Measurements from ENCODE around the gene ATP5PD. TPM values are rescaled to one million over a fixed set of nuclear protein-coding genes. Genes with fewer than 3 reads are reported as not detected.

The ATP5PD gene
- total and polyA plus RNA-seq, 2 of the 13 experiments (the other 11 are each of a cell fraction or from before 2014, with no cell fraction given) = 158 to 428 TPM

GRCh38 chr17:75034236-75034908 lies 12.4 kb downstream of the ATP5PD start (continued):
- TF ChIP-seq RELA (CRISPR knock-in tag; IDR thresholded peaks at IDR 0.05) (peak; percentile 80; the same call in 1 of the 2 replicates), ZKSCAN5 (CRISPR knock-in tag; IDR thresholded peaks at IDR 0.05) (peak; percentile 72), ZNF749 (CRISPR knock-in tag; IDR thresholded peaks at IDR 0.05; ENCODE audit: borderline replicate concordance) (0 out of 2 replicates have a peak, but pooled peaks have one; percentile 1), ZNF232 (CRISPR knock-in tag; IDR thresholded peaks at IDR 0.05; ENCODE audit: borderline replicate concordance) (peak; percentile 92), NR2C2 (CRISPR knock-in tag; IDR thresholded peaks at IDR 0.05; ENCODE audit: borderline replicate concordance) (peak; percentile 67), HNRNPL (IDR thresholded peaks at IDR 0.05; ENCODE audit: low read depth, low read length) (0 out of 2 replicates have a peak, but pooled peaks have one; percentile 19), ZBTB21 (CRISPR knock-in tag; IDR thresholded peaks at IDR 0.05) (no peak), ETV5 (CRISPR knock-in tag; IDR thresholded peaks at IDR 0.05; ENCODE audit: borderline replicate concordance) (no peak; the same call in none of the 2 replicates), FOXK1 (CRISPR knock-in tag; IDR thresholded peaks at IDR 0.05; ENCODE audit: borderline replicate concordance, low read depth) (peak; percentile 71; the same call in 1 of the 2 replicates), ZFP41 (CRISPR knock-in tag; IDR thresholded peaks at IDR 0.05; ENCODE audit: borderline replicate concordance) (peak; percentile 93; the same call in 1 of the 2 replicates), ATRX (CRISPR knock-in tag; IDR thresholded peaks at IDR 0.05; ENCODE audit: borderline replicate concordance) (0 out of 2 replicates have a peak, but pooled peaks have one; percentile 57), ZNF354B (CRISPR knock-in tag; IDR thresholded peaks at IDR 0.05) (peak; percentile 97; the same call in 1 of the 2 replicates), NFE2L1 (CRISPR knock-in tag; IDR thresholded peaks at IDR 0.05; ENCODE audit: borderline replicate concordance) (no peak), ZBTB8A (CRISPR knock-in tag; IDR thresholded peaks at IDR 0.05; ENCODE audit: borderline replicate concordance, low read depth) (peak; percentile 72; the same call in 1 of the 2 replicates), MIER3 (CRISPR knock-in tag; IDR thresholded peaks at IDR 0.05; ENCODE audit: borderline replicate concordance) (peak; percentile 94), ZNF446 (CRISPR knock-in tag; IDR thresholded peaks at IDR 0.05) (peak; percentile 86; the same call in 1 of the 2 replicates), ZNF20 (CRISPR knock-in tag; IDR thresholded peaks at IDR 0.05) (no peak), CEBPG (CRISPR knock-in tag; IDR thresholded peaks at IDR 0.05) (peak; percentile 75), ZSCAN31 (CRISPR knock-in tag; IDR thresholded peaks at IDR 0.05; ENCODE audit: low read depth) (no peak; the same call in none of the 2 replicates), ONECUT2 (CRISPR knock-in tag; IDR thresholded peaks at IDR 0.05) (no peak), ZSCAN21 (CRISPR knock-in tag; IDR thresholded peaks at IDR 0.05; ENCODE audit: borderline replicate concordance) (peak; percentile 93; the same call in 1 of the 2 replicates), ZNF83 (CRISPR knock-in tag; IDR thresholded peaks at IDR 0.05; ENCODE audit: borderline replicate concordance) (peak; percentile 89; the same call in 1 of the 2 replicates)
- TF ChIP-seq, protein P1, sequence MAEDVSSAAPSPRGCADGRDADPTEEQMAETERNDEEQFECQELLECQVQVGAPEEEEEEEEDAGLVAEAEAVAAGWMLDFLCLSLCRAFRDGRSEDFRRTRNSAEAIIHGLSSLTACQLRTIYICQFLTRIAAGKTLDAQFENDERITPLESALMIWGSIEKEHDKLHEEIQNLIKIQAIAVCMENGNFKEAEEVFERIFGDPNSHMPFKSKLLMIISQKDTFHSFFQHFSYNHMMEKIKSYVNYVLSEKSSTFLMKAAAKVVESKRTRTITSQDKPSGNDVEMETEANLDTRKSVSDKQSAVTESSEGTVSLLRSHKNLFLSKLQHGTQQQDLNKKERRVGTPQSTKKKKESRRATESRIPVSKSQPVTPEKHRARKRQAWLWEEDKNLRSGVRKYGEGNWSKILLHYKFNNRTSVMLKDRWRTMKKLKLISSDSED (CRISPR knock-in tag; IDR thresholded peaks at IDR 0.05) = peak; percentile 15; the same call in 1 of the 2 replicates
- TF ChIP-seq, protein P2, sequence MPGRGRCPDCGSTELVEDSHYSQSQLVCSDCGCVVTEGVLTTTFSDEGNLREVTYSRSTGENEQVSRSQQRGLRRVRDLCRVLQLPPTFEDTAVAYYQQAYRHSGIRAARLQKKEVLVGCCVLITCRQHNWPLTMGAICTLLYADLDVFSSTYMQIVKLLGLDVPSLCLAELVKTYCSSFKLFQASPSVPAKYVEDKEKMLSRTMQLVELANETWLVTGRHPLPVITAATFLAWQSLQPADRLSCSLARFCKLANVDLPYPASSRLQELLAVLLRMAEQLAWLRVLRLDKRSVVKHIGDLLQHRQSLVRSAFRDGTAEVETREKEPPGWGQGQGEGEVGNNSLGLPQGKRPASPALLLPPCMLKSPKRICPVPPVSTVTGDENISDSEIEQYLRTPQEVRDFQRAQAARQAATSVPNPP (CRISPR knock-in tag; IDR thresholded peaks at IDR 0.05) = no peak; the same call in 1 of the 2 replicates
- TF ChIP-seq, protein P3, sequence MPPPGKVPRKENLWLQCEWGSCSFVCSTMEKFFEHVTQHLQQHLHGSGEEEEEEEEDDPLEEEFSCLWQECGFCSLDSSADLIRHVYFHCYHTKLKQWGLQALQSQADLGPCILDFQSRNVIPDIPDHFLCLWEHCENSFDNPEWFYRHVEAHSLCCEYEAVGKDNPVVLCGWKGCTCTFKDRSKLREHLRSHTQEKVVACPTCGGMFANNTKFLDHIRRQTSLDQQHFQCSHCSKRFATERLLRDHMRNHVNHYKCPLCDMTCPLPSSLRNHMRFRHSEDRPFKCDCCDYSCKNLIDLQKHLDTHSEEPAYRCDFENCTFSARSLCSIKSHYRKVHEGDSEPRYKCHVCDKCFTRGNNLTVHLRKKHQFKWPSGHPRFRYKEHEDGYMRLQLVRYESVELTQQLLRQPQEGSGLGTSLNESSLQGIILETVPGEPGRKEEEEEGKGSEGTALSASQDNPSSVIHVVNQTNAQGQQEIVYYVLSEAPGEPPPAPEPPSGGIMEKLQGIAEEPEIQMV (CRISPR knock-in tag; IDR thresholded peaks at IDR 0.05; ENCODE audit: low read depth) = peak; percentile 76
